ENCODE data around the gene KRTAP10-12. TPM values are rescaled to one million over a fixed set of nuclear protein-coding genes. Genes with fewer than 3 reads are reported as not detected.

KRTAP10-12 gene
- polyA plus RNA-seq, 3 donors: not detected

- Mint-ChIP-seq H3K27me3 (ENCODE audit: low read depth in 3 of 3) (peaks cover 8 to 12% (median 10%) of the 10 kb centered on the region in 3 donors), H3K4me1 (no peaks in the 10 kb centered on the region), H3K4me3 (no peak within 1 kb of the TSS), H3K36me3 (no peaks in the 10 kb centered on the region), H3K9me3 (peaks cover 27 to 59% (median 45%) of the 10 kb centered on the region in 7 donors), H3K27ac (peak within 1 kb of the TSS in 2 of 7 donors; percentile 47 to 52)
- H3K27ac ChIP-seq (ENCODE audit: low read depth in 1 of 2, low read length in 2 of 2): no peak within 1 kb of the TSS
- no peak within 1 kb of the TSS for H3K9ac ChIP-seq (ENCODE audit: insufficient read depth, low read length, poor library complexity, severe bottlenecking)
- H3K36me3 ChIP-seq (replicated peaks in 1 of 2; ENCODE audit: control insufficient read depth in 1 of 2, insufficient read depth in 2 of 2, low read length in 2 of 2): no peaks in the 10 kb centered on the region
- no peaks in the 10 kb centered on the region for H3K27me3 ChIP-seq (ENCODE audit: control insufficient read depth in 2 of 2, insufficient read depth in 2 of 2, low read length in 2 of 2)
- 76% methylated on average over 21 of the region's 26 CpGs for WGBS (ENCODE audit: insufficient coverage)
- no peak for DNase-seq
- TF ChIP-seq CTCF (IDR thresholded peaks at IDR 0.05): no peak
- no peak within 1 kb of the TSS for H3K4me3 ChIP-seq (replicated peaks in 1 of 3; ENCODE audit: low read depth in 2 of 3, low read length in 3 of 3)
- no peak within 1 kb of the TSS for H2AFZ ChIP-seq (ENCODE audit: insufficient read depth, low read depth, low read length, poor library complexity, severe bottlenecking)
- no peaks in the 10 kb centered on the region for H3K79me2 ChIP-seq (ENCODE audit: insufficient read depth, low read length)
- intact Hi-C loops (cut with micrococcal nuclease): no loop called here
- H3K4me2 ChIP-seq (replicated peaks; ENCODE audit: extremely low read depth, low read length, poor library complexity, severe bottlenecking): no peak within 1 kb of the TSS
- H4K20me1 ChIP-seq (ENCODE audit: insufficient read depth, low read length): no peaks in the 10 kb centered on the region
- peaks cover 16 to 51% of the 10 kb centered on the region in 2 donors for H3K9me3 ChIP-seq (replicated peaks in 1 of 2; ENCODE audit: control insufficient read depth in 1 of 2, insufficient read depth in 1 of 2, low read length in 2 of 2)
- H3K4me1 ChIP-seq (ENCODE audit: control insufficient read depth in 1 of 2, insufficient read depth in 2 of 2, low read length in 2 of 2): no peaks in the 10 kb centered on the region
Observed at GRCh38 chr21:44657635-44658540, 39.1 kb upstream of the KRTAP10-12 start, which contains the start of gene KRTAP12-3. Gene KRTAP12-3, plus strand, starts transcription at chr21:44657932. Its CDS starts 48 bp downstream, at chr21:44657980.

- Histone ChIP-seq H2AFZ (ENCODE audit: insufficient read depth, low read depth, low read length, poor library complexity, severe bottlenecking) (no peak overlapping the region), H3K4me3 (replicated peaks in 1 of 3; ENCODE audit: low read depth in 2 of 3, low read length in 3 of 3) (no peak overlapping the region), H3K36me3 (replicated peaks in 1 of 2; ENCODE audit: control insufficient read depth in 1 of 2, insufficient read depth in 2 of 2, low read length in 2 of 2) (no peaks in the 10 kb centered on the region), H3K4me1 (ENCODE audit: control insufficient read depth in 1 of 2, insufficient read depth in 2 of 2, low read length in 2 of 2) (no peaks in the 10 kb centered on the region), H3K27me3 (ENCODE audit: control insufficient read depth in 2 of 2, insufficient read depth in 2 of 2, low read length in 2 of 2) (no peaks in the 10 kb centered on the region), H3K4me2 (replicated peaks; ENCODE audit: extremely low read depth, low read length, poor library complexity, severe bottlenecking) (no peak overlapping the region), H4K20me1 (ENCODE audit: insufficient read depth, low read length) (no peaks in the 10 kb centered on the region), H3K79me2 (ENCODE audit: insufficient read depth, low read length) (no peaks in the 10 kb centered on the region), H3K9ac (ENCODE audit: insufficient read depth, low read length, poor library complexity, severe bottlenecking) (no peak overlapping the region), H3K27ac (ENCODE audit: low read depth in 1 of 2, low read length in 2 of 2) (no peak overlapping the region), H3K9me3 (replicated peaks in 1 of 2; ENCODE audit: control insufficient read depth in 1 of 2, insufficient read depth in 1 of 2, low read length in 2 of 2) (peaks cover 16 to 51% of the 10 kb centered on the region in 2 donors)
- WGBS (ENCODE audit: insufficient coverage): no CpG with 5 or more reads among the region's 5 CpGs
- Mint-ChIP-seq H3K27ac (no peak overlapping the region), H3K4me1 (no peaks in the 10 kb centered on the region), H3K4me3 (no peak overlapping the region), H3K36me3 (no peaks in the 10 kb centered on the region), H3K27me3 (ENCODE audit: low read depth in 3 of 3) (peaks cover 8 to 14% (median 10%) of the 10 kb centered on the region in 3 donors), H3K9me3 (peaks cover 27 to 58% (median 42%) of the 10 kb centered on the region in 7 donors)
- intact Hi-C loops (cut with micrococcal nuclease): no loop called here
- TF ChIP-seq CTCF (IDR thresholded peaks at IDR 0.05): no peak
- DNase-seq: no peak
Observed at GRCh38 chr21:44658541-44658910, 38.4 kb upstream of the KRTAP10-12 start.

All from CD14-positive monocyte (primary cell).